Skeletal muscle satellite cell (primary cell): Measurements from ENCODE around the gene MAP3K7.
A peak's percentile ranks its signal among the peaks of the same experiment; 100 is the strongest.

ENCODE experiments used
- H3K27me3 ChIP-seq: 2 replicates; pipeline ENCODE4 v1.7.0; 2013; ENCODE audit warnings: low read length; ENCODE audit not compliant: control insufficient read depth, insufficient read depth
- H3K36me3 ChIP-seq: 2 replicates; pipeline ENCODE4 v1.7.0; 2013; ENCODE audit warnings: mild to moderate bottlenecking, control low read depth, low read length; ENCODE audit not compliant: insufficient read depth
- H3K4me1 ChIP-seq: 2 replicates; pipeline ENCODE4 v1.7.0; 2013; ENCODE audit warnings: low read length; ENCODE audit not compliant: control insufficient read depth, insufficient read depth
- H3K4me2 ChIP-seq: 2 replicates; pipeline ENCODE4 v1.7.0; 2013; ENCODE audit warnings: mild to moderate bottlenecking, low read length
- H3K4me3 ChIP-seq: 2 replicates; pipeline ENCODE4 v1.7.0; 2013; ENCODE audit warnings: low read length
- H3K9ac ChIP-seq: 2 replicates; pipeline ENCODE4 v1.7.0; 2013; ENCODE audit warnings: mild to moderate bottlenecking, low read depth, low read length, moderate library complexity
- H3K9me3 ChIP-seq: replicated peaks from 2 replicates; pipeline ENCODE4 v1.7.0; 2013; ENCODE audit warnings: mild to moderate bottlenecking, control low read depth, low read length

MAP3K7 gene

GRCh38 chr6:90478789-90479602 lies 107.9 kb downstream of the MAP3K7 start:
- H3K4me3 ChIP-seq = no peak overlapping the region
- H3K27me3 ChIP-seq = peaks cover 10% of the 10 kb centered on the region
- H3K9ac ChIP-seq = no peak overlapping the region
- peaks cover 7% of the 10 kb centered on the region for H3K4me1 ChIP-seq
- H3K36me3 ChIP-seq = no peaks in the 10 kb centered on the region
- no peaks in the 10 kb centered on the region for H3K9me3 ChIP-seq
- H3K4me2 ChIP-seq = peak overlapping the region; percentile 12

GRCh38 chr6:90478278-90478677 lies 108.6 kb downstream of the MAP3K7 start:
- no peaks in the 10 kb centered on the region for H3K36me3 ChIP-seq
- H3K27me3 ChIP-seq = peaks cover 6% of the 10 kb centered on the region
- no peak overlapping the region for H3K9ac ChIP-seq
- no peaks in the 10 kb centered on the region for H3K9me3 ChIP-seq
- H3K4me3 ChIP-seq = no peak overlapping the region
- peaks cover 14% of the 10 kb centered on the region for H3K4me1 ChIP-seq
- no peak overlapping the region for H3K4me2 ChIP-seq

GRCh38 chr6:90477366-90477765 lies 109.5 kb downstream of the MAP3K7 start:
- Histone ChIP-seq H3K4me1 (peaks cover 15% of the 10 kb centered on the region), H3K4me3 (no peak overlapping the region), H3K4me2 (no peak overlapping the region), H3K9ac (no peak overlapping the region), H3K9me3 (no peaks in the 10 kb centered on the region), H3K27me3 (peaks cover 10% of the 10 kb centered on the region), H3K36me3 (no peaks in the 10 kb centered on the region)

GRCh38 chr6:90472716-90473115 lies 114.2 kb downstream of the MAP3K7 start:
- Histone ChIP-seq H3K9me3 (no peaks in the 10 kb centered on the region), H3K27me3 (peaks cover 17% of the 10 kb centered on the region), H3K36me3 (no peaks in the 10 kb centered on the region), H3K4me1 (peaks cover 9% of the 10 kb centered on the region), H3K9ac (no peak overlapping the region), H3K4me3 (no peak overlapping the region), H3K4me2 (no peak overlapping the region)

- Histone ChIP-seq H3K9ac (no peak overlapping the region), H3K9me3 (no peaks in the 10 kb centered on the region), H3K4me3 (no peak overlapping the region), H3K4me2 (no peak overlapping the region), H3K36me3 (no peaks in the 10 kb centered on the region), H3K4me1 (peaks cover 9% of the 10 kb centered on the region), H3K27me3 (peaks cover 17% of the 10 kb centered on the region)
Observed at GRCh38 chr6:90471263-90471662, 115.6 kb downstream of the MAP3K7 start.

- no peak overlapping the region for H3K4me3 ChIP-seq
- H3K27me3 ChIP-seq = peaks cover 14% of the 10 kb centered on the region
- H3K9ac ChIP-seq = no peak overlapping the region
- no peak overlapping the region for H3K4me2 ChIP-seq
- no peaks in the 10 kb centered on the region for H3K9me3 ChIP-seq
- no peaks in the 10 kb centered on the region for H3K36me3 ChIP-seq
- H3K4me1 ChIP-seq = peaks cover 9% of the 10 kb centered on the region
Observed at GRCh38 chr6:90469906-90470305, 117.0 kb downstream of the MAP3K7 start.

GRCh38 chr6:90468859-90469258 lies 118.0 kb downstream of the MAP3K7 start:
- Histone ChIP-seq H3K9ac (no peak overlapping the region), H3K4me2 (no peak overlapping the region), H3K9me3 (no peaks in the 10 kb centered on the region), H3K4me1 (peaks cover 6% of the 10 kb centered on the region), H3K27me3 (peaks cover 14% of the 10 kb centered on the region), H3K4me3 (no peak overlapping the region), H3K36me3 (no peaks in the 10 kb centered on the region)

GRCh38 chr6:90468080-90468479 lies 118.8 kb downstream of the MAP3K7 start:
- no peaks in the 10 kb centered on the region for H3K9me3 ChIP-seq
- peaks cover 14% of the 10 kb centered on the region for H3K27me3 ChIP-seq
- H3K9ac ChIP-seq = no peak overlapping the region
- H3K4me3 ChIP-seq = no peak overlapping the region
- no peaks in the 10 kb centered on the region for H3K36me3 ChIP-seq
- no peak overlapping the region for H3K4me2 ChIP-seq
- H3K4me1 ChIP-seq = no peaks in the 10 kb centered on the region

GRCh38 chr6:90467546-90467945 lies 119.3 kb downstream of the MAP3K7 start:
- Histone ChIP-seq H3K9me3 (no peaks in the 10 kb centered on the region), H3K27me3 (peaks cover 11% of the 10 kb centered on the region), H3K4me2 (no peak overlapping the region), H3K9ac (no peak overlapping the region), H3K36me3 (no peaks in the 10 kb centered on the region), H3K4me1 (no peaks in the 10 kb centered on the region), H3K4me3 (no peak overlapping the region)

- Histone ChIP-seq H3K4me1 (no peaks in the 10 kb centered on the region), H3K9me3 (no peaks in the 10 kb centered on the region), H3K9ac (no peak overlapping the region), H3K4me3 (no peak overlapping the region), H3K4me2 (no peak overlapping the region), H3K36me3 (no peaks in the 10 kb centered on the region), H3K27me3 (peaks cover 9% of the 10 kb centered on the region)
Observed at GRCh38 chr6:90466154-90466940, 120.5 kb downstream of the MAP3K7 start.

- H3K4me3 ChIP-seq = no peak overlapping the region
- no peak overlapping the region for H3K4me2 ChIP-seq
- no peak overlapping the region for H3K9ac ChIP-seq
- peaks cover 9% of the 10 kb centered on the region for H3K27me3 ChIP-seq
- H3K9me3 ChIP-seq = no peaks in the 10 kb centered on the region
- no peaks in the 10 kb centered on the region for H3K4me1 ChIP-seq
- H3K36me3 ChIP-seq = no peaks in the 10 kb centered on the region
Observed at GRCh38 chr6:90465686-90466085, 121.2 kb downstream of the MAP3K7 start.
